Mesenchymal stem cell (in vitro differentiated cells and primary cell): ENCODE results near the gene ADGRL3.
"Not testable (repeated sequence)": the region's sequence is repeated elsewhere in the genome, so short reads cannot be mapped to it uniquely, and the experiment has no call there.

Experiments used
- DNase-seq: peaks from one replicate; pipeline ENCODE4 v3.0.0-alpha.2; 2013
- H2AFZ ChIP-seq: one replicate; pipeline ENCODE4 v1.6.1; 2013; ENCODE audit warnings: low read depth, mild to moderate bottlenecking, control low read depth, inconsistent platforms, low read length, moderate library complexity
- H2AK5ac ChIP-seq: 2 replicates; pipeline ENCODE4 v1.6.1; 2013; ENCODE audit warnings: low read length, moderate library complexity, mild to moderate bottlenecking, inconsistent platforms; ENCODE audit not compliant: severe bottlenecking
- H2BK120ac ChIP-seq: one replicate; pipeline ENCODE4 v1.6.1; 2013; ENCODE audit warnings: low read depth, mild to moderate bottlenecking, inconsistent platforms, low read length, moderate library complexity
- H2BK12ac ChIP-seq, 2 experiments: one replicate each; pipeline ENCODE4 v1.6.1; 2013; ENCODE audit warnings: inconsistent platforms in 2 of 2, low read length in 2 of 2, mild to moderate bottlenecking in 2 of 2, moderate library complexity in 2 of 2, control low read depth in 1 of 2
- H2BK15ac ChIP-seq: one replicate; pipeline ENCODE4 v1.6.1; 2013; ENCODE audit warnings: mild to moderate bottlenecking, low read depth, inconsistent platforms; ENCODE audit not compliant: poor library complexity, severe bottlenecking
- H2BK5ac ChIP-seq: 2 replicates; pipeline ENCODE4 v1.6.1; 2013; ENCODE audit warnings: low read depth, mild to moderate bottlenecking, low read length, control low read depth, inconsistent platforms; ENCODE audit not compliant: poor library complexity, severe bottlenecking
- H3K14ac ChIP-seq, 2 experiments: one replicate each; pipeline ENCODE4 v1.6.1; 2013; ENCODE audit warnings: inconsistent platforms in 2 of 2, low read length in 2 of 2, control low read depth in 1 of 2, mild to moderate bottlenecking in 1 of 2, moderate library complexity in 1 of 2
- H3K18ac ChIP-seq, 2 experiments: one replicate each; pipeline ENCODE4 v1.6.1; 2013; ENCODE audit warnings: inconsistent platforms in 2 of 2, low read length in 2 of 2, control low read depth in 1 of 2, low read depth in 1 of 2, mild to moderate bottlenecking in 1 of 2
- H3K23ac ChIP-seq, 2 experiments: one replicate each; pipeline ENCODE4 v1.6.1; 2013; ENCODE audit warnings: inconsistent platforms in 2 of 2, low read length in 2 of 2, mild to moderate bottlenecking in 2 of 2, moderate library complexity in 2 of 2, control low read depth in 1 of 2
- H3K27ac ChIP-seq: 2 replicates; pipeline ENCODE4 v1.5.1; 2013; ENCODE audit warnings: mild to moderate bottlenecking, moderate library complexity, low read length, control low read depth, inconsistent platforms; ENCODE audit not compliant: poor library complexity, severe bottlenecking
- H3K27me3 ChIP-seq, 2 experiments: 2 replicates each; pipeline versions ENCODE4 v1.6.1 to v1.7.0; 2013; ENCODE audit warnings: low read length in 2 of 2, mild to moderate bottlenecking in 2 of 2, moderate library complexity in 2 of 2, control low read depth in 1 of 2, inconsistent platforms in 1 of 2; ENCODE audit not compliant: control insufficient read depth in 1 of 2, insufficient read depth in 1 of 2
- H3K36me3 ChIP-seq, 2 experiments: 2 replicates each; pipeline versions ENCODE4 v1.6.1 to v1.7.0; 2013; ENCODE audit warnings: low read length in 2 of 2, control low read depth in 1 of 2, inconsistent platforms in 1 of 2, low read depth in 1 of 2, mild to moderate bottlenecking in 1 of 2; ENCODE audit not compliant: insufficient read depth in 2 of 2, control insufficient read depth in 1 of 2
- H3K4ac ChIP-seq, 2 experiments: one replicate each; pipeline ENCODE4 v1.6.1; 2013; ENCODE audit warnings: inconsistent platforms in 2 of 2, low read length in 2 of 2, mild to moderate bottlenecking in 2 of 2, moderate library complexity in 2 of 2, control low read depth in 1 of 2, low read depth in 1 of 2
- H3K4me1 ChIP-seq: 2 replicates; pipeline ENCODE4 v1.6.1; 2013; ENCODE audit warnings: low read depth, low read length, control low read depth; ENCODE audit not compliant: control insufficient read depth, insufficient read depth
- H3K4me2 ChIP-seq: 2 replicates; pipeline ENCODE4 v1.6.1; 2013; ENCODE audit warnings: low read length, mild to moderate bottlenecking, inconsistent platforms; ENCODE audit not compliant: poor library complexity, severe bottlenecking
- H3K4me3 ChIP-seq, 2 experiments: 2 replicates each; pipeline versions ENCODE4 v1.5.1 to v1.7.0; 2013; ENCODE audit warnings: low read length in 2 of 2, mild to moderate bottlenecking in 2 of 2, control low read depth in 1 of 2, low read depth in 1 of 2; ENCODE audit not compliant: insufficient read depth in 1 of 2
- H3K79me1 ChIP-seq: replicated peaks from 2 replicates; pipeline ENCODE4 v1.6.1; 2013; ENCODE audit warnings: mild to moderate bottlenecking, control low read depth, low read length, inconsistent platforms; ENCODE audit not compliant: poor library complexity, severe bottlenecking
- H3K9ac ChIP-seq: 2 replicates; pipeline ENCODE4 v1.7.0; 2013; ENCODE audit warnings: mild to moderate bottlenecking, low read length, moderate library complexity
- H3K9me3 ChIP-seq: 2 replicates; pipeline ENCODE4 v1.7.0; 2013; ENCODE audit warnings: mild to moderate bottlenecking, low read length; ENCODE audit not compliant: control insufficient read depth
- H4K8ac ChIP-seq: one replicate; pipeline ENCODE4 v1.6.1; 2013; ENCODE audit warnings: inconsistent platforms, mild to moderate bottlenecking, low read length, moderate library complexity
- H4K91ac ChIP-seq: one replicate; pipeline ENCODE4 v1.6.1; 2013; ENCODE audit warnings: mild to moderate bottlenecking, low read length, inconsistent platforms
- WGBS: methylation state at CpG from one replicate; pipeline ENCODE4 v1.1.7; 2013; ENCODE audit warnings: mixed read lengths; 5-methylcytosine and 5-hydroxymethylcytosine counted together

Gene ADGRL3

DNA sequence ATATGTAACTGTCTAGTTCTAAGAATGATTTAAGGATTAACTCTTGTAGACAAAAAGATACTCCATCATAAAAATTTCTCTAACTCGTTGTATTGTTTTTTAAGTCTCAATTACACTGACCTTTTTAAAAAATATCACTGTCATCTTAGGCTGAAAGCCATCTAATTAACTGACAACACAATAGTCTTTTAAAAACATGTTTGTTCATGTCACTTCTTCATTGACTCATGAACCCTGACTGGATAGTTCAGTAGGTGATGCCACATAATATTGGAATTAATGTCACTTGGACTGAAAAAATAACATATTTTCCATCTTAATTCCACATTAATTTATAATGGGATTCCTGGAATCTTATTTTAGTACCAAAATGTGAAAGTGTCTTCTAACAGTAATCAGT, 179.3 kb downstream of the ADGRL3 start:
- Histone ChIP-seq H3K4ac (no peak overlapping the region), H3K9ac (no peak overlapping the region), H3K18ac (no peak overlapping the region), H2AK5ac (no peak overlapping the region), H3K9me3 (no peaks in the 10 kb centered on the region), H2BK15ac (no peak overlapping the region), H3K14ac (no peak overlapping the region), H2BK5ac (no peak overlapping the region), H4K91ac (no peak overlapping the region), H3K4me1 (no peaks in the 10 kb centered on the region), H4K8ac (no peak overlapping the region), H2AFZ (no peak overlapping the region), H3K36me3 (no peaks in the 10 kb centered on the region), H3K27ac (no peak overlapping the region), H3K79me1 (no peaks in the 10 kb centered on the region), H3K4me3 (no peak overlapping the region), H2BK120ac (no peak overlapping the region), H2BK12ac (no peak overlapping the region), H3K23ac (no peak overlapping the region), H3K4me2 (no peak overlapping the region), H3K27me3 (no peaks in the 10 kb centered on the region)
- no peak for DNase-seq
- 85% methylated on average over 1 of the region's 1 CpG for WGBS

DNA sequence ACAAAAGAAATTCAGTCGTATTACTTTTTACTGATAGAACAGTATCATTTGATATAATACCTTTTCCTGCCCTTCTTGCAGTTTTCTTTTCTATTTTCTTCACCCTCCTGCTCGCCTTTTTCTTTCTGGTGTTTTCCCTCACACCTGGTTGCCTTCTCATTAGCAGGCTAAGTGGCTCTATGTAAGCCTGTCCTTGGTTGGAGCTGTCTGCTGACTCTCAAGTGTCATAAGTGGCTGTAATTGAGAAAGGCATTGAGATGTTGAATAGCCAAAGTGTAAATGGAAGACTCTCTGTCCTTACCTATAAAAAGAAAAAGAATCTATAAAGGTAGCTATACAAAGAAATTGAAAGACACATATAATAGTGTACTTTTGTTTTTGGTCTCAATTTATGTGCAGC, 180.7 kb downstream of the ADGRL3 start:
- Histone ChIP-seq H4K91ac (no peak overlapping the region), H2AFZ (no peak overlapping the region), H3K4ac (no peak overlapping the region), H4K8ac (no peak overlapping the region), H2BK5ac (no peak overlapping the region), H3K27me3 (no peaks in the 10 kb centered on the region), H3K23ac (no peak overlapping the region), H3K79me1 (no peaks in the 10 kb centered on the region), H3K9ac (no peak overlapping the region), H3K14ac (no peak overlapping the region), H2BK12ac (no peak overlapping the region), H3K4me3 (no peak overlapping the region), H2BK120ac (no peak overlapping the region), H2BK15ac (no peak overlapping the region), H3K18ac (no peak overlapping the region), H3K9me3 (no peaks in the 10 kb centered on the region), H3K4me2 (no peak overlapping the region), H3K27ac (no peak overlapping the region), H3K36me3 (no peaks in the 10 kb centered on the region), H3K4me1 (no peaks in the 10 kb centered on the region), H2AK5ac (no peak overlapping the region)
- DNase-seq = no peak
- WGBS = 52% methylated on average over 2 of the region's 2 CpGs

DNA sequence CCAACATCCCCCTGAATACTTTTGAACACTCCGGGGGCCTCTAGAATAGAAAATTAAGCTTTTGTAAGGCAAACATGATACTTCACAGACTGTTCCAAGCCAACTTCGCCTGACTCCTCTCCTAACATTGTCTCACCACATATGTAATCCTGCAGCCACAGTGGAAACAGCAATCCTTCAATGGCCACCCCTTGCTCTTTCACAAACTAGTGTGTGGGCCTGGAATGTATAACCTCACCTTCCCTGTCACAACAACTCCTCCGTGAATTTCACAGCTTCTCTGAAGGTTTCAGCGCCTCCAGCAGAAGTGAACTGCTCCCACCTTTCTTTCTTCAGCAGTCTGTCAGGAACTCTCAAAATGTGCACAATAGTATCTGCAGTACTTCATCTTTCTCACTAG, 185.1 kb downstream of the ADGRL3 start:
- H3K4ac ChIP-seq = no peak overlapping the region
- no peak for DNase-seq
- H3K4me3 ChIP-seq = no peak overlapping the region
- H3K27me3 ChIP-seq = no peaks in the 10 kb centered on the region
- H4K8ac ChIP-seq = peak overlapping the region; percentile 41
- H2BK5ac ChIP-seq = no peak overlapping the region
- H2BK120ac ChIP-seq = no peak overlapping the region
- no peak overlapping the region for H3K23ac ChIP-seq
- no peak overlapping the region for H3K18ac ChIP-seq
- H3K36me3 ChIP-seq = no peaks in the 10 kb centered on the region
- H4K91ac ChIP-seq = no peak overlapping the region
- H3K4me1 ChIP-seq = no peaks in the 10 kb centered on the region
- H3K9me3 ChIP-seq = no peaks in the 10 kb centered on the region
- H2AK5ac ChIP-seq = no peak overlapping the region
- WGBS = 78% methylated on average over 4 of the region's 4 CpGs
- no peak overlapping the region for H3K4me2 ChIP-seq
- H3K79me1 ChIP-seq = no peaks in the 10 kb centered on the region
- no peak overlapping the region for H3K27ac ChIP-seq
- H2BK12ac ChIP-seq = no peak overlapping the region
- no peak overlapping the region for H3K9ac ChIP-seq
- H2BK15ac ChIP-seq = no peak overlapping the region
- no peak overlapping the region for H2AFZ ChIP-seq
- H3K14ac ChIP-seq = no peak overlapping the region

DNA sequence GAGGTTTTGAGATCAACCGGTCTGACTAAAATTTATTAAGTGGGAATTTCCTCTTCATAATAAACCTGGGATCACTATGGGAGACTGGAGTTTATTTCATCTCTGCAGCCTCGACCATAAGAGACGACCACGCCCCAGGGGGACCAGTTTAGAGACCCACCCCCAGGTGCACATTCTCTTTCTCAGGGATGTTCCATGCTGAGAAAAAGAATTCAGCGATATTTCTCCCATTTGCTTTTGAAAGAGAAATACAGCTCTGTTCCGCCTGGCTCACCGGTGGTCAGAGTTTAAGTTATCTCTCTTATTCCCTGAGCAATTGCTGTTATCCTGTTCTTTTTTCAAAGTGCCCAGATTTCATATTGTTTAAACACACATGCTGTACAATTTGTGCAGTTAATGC, 187.2 kb downstream of the ADGRL3 start:
- not testable (repeated sequence) for H2BK12ac ChIP-seq, H2BK15ac ChIP-seq, H2BK5ac ChIP-seq, H2BK120ac ChIP-seq, H3K9ac ChIP-seq, H3K18ac ChIP-seq, H4K8ac ChIP-seq, H3K23ac ChIP-seq, H3K27ac ChIP-seq, H2AFZ ChIP-seq, H3K27me3 ChIP-seq, H4K91ac ChIP-seq, H3K4me1 ChIP-seq, H3K4me3 ChIP-seq, H2AK5ac ChIP-seq, H3K4me2 ChIP-seq, H3K14ac ChIP-seq, DNase-seq, H3K79me1 ChIP-seq, H3K36me3 ChIP-seq, H3K4ac ChIP-seq, H3K9me3 ChIP-seq
- 49% methylated on average over 7 of the region's 7 CpGs for WGBS
